Measurements from ENCODE around the gene KRT9.

Gene KRT9

DNA sequence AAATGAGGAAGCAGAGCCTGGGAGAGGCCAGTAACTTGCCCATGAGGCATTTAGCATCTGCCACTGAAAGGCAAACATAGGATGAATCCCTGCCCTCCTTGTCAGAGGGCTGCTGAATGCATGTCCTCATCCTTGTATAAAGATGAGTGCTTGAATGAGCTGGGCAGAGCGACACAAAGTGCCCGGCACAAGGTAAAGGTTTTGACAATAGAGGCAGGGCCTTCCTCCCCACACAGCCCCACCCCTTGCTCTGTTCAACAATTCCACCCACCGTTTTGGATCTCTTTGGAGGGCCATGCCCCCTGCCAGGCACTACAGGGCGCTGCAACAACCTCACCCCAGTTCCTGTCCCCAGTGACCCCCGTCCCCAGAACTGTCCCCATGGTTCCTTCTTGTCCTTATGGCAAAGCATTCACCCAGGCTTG is 42.4 kb downstream of the KRT9 start:
- DNase-seq (ENCODE audit: low read depth) = no peak

DNA sequence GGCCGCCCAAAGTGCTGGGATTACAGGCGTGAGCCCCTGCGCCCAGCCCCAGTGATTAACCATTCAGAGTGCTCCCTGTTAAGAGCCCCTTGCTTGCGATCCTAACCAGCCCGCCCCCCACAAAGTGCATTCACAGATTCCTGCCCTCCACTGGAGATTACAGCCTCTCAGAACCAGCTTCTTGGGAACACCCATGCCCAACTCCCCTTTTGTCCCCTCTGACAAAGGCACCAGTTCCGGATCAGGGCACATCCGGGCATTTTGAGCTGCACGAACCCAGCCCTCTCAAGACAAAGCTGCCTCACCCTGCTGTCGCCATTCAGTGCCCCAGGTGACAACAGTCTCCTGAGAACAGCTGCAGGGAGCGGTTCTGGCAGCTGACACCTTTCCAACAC is 42.9 kb downstream of the KRT9 start:
- DNase-seq (ENCODE audit: low read depth) = no peak

DNA sequence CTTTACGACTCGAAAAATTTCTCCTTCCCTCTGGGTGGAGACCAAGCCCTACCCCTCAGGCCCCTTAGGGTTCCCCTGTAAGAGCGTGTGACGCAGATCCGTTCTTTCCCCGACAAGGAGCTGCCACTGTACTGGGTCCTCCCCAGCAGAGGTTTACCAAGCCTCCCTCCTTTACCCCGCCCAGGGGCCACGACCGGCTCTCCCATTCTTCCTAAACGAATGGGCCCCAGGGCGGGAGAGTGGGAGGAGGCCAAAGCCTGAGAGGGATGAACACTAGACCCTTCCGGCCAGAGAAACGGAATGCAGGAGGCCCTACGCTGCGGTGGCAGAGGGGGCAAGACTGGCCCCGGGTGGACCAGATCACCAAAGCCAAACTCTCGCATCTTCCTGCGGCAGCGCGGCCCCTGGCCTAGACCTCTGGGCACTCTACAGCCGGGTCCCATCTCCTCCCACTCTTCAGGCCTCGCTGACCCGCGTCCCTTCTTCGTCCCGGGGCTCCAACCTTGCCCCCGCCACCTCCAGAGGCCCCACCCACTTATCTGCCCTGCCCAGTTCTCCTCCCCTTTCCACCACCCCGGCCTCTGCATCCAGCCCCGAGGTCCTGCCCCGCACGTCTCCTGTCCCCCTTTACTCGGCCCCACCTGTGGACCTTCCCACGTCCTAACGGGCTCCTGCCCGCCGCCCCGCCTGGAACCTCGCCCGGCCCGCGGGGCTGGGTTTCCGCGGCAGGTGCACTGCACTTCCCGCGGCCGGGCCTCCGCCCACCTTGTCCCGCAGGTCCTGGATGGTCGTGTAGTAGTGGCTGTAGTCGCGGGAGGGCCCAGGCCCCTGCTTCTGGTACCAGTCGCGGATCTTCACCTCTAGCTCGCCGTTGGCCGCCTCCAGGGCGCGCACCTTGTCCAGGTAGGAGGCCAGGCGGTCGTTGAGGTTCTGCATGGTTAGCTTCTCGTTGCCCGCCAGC is 44.5 kb downstream of the KRT9 start:
- DNase-seq (ENCODE audit: low read depth) = no peak

DNA sequence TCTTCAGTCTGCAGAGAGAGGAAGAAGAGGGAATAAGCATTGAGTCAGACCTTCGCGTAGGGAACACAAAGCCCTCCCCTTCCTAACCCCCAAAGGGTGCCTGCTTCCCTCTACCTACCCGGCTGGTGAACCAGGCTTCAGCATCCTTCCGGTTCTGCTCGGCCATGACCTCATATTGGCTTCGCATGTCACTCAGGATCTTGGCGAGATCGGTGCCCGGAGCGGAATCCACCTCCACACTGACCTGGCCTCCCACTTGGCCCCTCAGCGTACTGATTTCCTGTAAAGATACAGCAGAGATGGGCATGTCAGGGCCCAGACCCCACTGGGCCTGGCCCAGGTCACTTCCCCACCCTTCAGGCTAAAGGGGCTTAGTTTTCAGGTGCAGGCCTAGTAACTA is 47.6 kb downstream of the KRT9 start:
- no peak for DNase-seq (ENCODE audit: low read depth)

DNA sequence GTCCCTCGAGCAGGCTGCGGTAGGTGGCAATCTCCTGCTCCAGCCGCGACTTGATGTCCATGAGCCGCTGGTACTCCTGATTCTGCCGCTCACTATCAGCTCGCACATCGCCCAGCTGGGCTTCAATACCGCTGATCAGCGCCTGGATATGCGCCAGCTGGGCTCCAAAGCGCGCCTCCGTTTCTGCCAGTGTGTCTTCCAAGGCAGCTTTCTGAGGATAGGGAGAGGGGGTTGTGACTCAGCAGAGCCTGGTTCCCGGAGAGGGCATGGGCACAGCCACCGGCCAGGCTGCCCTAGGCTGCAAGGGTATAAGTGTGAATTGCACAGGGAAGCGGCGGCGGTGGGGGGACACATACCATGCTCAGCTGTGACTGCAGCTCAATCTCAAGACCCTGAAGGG is 48.1 kb downstream of the KRT9 start:
- no peak for DNase-seq (ENCODE audit: low read depth)

DNA sequence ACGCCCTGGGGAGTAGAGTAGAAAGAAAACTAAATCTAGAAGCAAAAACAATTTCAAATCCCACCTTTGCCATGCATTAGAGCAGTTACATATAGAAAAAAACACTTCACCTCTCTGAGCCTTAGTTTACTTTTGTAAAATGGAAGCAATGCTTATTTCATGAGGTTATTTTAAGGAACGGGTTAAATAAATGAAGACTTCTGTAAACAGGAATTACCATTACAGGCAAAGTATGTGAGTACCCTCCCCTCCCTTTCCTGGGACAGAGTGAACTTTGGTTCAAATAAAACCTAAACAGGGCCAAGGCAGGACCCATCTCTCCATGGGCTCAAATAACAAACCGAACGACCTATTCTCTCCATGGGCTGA is 48.6 kb downstream of the KRT9 start:
- no peak for DNase-seq (ENCODE audit: low read depth)

DNA sequence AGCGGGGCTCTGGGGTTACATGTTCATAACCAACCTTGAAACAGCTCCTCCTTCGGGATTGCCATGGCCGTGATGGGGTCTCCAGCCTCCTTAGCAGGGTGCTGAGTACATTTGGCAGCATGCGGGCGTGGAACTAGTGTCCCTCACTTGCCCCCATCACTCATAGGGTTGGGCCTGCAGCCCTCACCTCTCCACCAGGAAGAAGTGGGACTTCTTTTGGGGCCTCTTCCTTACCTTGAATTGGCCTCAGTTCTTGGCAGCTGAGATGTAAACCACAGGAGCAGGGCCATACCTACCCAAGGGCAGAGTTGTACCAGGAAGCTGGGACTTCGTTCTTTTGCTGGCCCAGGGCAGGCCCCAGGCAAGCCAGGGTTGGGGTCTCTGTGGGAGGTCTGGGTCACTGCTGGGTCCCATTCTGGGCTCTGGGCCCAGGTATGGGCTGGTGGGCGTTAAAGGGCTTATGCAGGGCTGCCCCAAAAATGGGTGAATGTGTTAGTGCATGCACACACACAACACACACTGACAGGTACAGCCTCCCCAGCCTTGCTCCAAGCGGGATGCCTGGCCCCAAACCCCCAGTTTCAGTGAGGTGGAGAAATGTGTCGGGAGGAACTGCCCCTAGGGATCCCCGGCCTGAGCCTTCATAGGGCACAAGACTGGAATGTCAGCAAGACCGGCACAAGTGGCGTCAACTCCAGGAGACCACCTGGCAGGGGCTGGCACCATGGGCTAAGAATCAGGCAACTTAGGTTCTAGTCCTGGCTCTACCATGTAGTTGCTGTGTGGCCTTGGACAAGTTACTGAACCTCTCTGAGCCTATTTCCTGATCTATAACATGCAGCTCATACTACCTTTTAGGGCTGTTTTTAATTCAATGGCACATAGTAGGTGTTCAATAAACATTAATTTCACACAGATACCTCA is 49.3 kb downstream of the KRT9 start:
- no peak for DNase-seq (ENCODE audit: low read depth)

DNA sequence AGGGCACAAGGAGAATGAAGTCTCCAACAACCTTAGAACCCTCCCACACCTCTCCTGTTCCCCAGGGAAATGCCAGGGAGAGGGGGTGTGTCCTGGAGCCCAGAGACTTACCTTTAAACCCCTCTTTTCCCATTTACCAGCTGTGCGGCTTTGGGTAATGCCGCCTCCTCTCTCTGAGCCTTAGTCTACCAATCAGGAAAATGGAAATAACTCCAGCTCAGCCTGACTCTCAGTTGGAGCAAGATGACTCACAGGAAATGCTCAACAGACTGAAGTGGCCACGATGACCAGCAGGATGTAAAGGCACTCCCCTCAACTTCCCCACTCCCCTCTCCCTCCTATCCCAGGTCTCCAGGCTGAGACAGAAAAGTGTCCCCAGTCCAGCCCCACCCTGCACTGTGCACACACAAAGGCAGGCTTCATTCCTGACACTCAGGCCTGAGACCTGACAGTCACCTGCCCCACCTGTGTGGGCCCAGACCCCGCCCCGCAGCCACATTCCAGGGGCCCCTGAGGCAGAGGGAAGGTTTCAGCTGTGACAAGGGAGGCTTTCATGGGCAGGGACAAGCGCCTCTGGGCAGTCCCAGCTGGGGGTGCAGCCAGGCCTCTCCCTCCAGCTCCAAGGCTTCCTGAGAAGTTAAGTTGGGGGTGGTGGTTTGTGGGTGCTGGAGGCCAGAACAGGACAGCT is 50.1 kb downstream of the KRT9 start:
- DNase-seq (ENCODE audit: low read depth) = no peak

DNA sequence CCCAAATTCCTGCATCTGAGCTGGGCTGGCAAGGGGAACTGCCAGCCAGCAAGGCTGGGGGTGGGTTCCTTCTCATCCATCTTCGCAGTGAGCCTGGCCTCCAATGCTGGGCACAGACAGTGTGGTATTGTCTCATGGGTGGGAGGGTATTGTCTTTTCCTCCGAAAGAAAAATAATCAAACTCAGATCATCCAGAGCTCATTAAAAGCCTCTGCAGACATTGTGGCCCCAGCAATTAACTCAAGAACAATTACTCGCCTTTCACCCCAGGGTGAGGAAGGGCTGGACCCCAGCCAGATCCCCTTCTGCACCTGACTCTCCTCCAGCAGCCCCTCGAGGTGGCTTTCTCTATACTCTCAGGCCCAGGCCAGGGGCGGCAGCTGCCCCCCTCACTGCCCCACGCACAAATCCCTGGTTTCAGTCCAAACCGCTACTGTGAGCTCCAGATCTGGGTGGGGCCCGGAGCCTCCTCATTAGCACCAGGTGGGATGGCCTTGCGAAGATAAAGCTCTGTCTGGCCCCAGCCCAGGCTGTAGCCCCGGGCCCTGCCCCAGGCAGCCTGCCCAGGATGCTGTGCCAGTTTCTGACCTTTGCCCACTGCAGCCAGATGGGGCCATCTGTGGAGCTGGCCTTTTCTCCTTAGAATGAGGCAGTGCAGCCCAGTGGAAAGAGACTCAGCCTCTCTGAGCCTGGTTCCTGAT is 50.9 kb downstream of the KRT9 start:
- DNase-seq (ENCODE audit: low read depth) = no peak

DNA sequence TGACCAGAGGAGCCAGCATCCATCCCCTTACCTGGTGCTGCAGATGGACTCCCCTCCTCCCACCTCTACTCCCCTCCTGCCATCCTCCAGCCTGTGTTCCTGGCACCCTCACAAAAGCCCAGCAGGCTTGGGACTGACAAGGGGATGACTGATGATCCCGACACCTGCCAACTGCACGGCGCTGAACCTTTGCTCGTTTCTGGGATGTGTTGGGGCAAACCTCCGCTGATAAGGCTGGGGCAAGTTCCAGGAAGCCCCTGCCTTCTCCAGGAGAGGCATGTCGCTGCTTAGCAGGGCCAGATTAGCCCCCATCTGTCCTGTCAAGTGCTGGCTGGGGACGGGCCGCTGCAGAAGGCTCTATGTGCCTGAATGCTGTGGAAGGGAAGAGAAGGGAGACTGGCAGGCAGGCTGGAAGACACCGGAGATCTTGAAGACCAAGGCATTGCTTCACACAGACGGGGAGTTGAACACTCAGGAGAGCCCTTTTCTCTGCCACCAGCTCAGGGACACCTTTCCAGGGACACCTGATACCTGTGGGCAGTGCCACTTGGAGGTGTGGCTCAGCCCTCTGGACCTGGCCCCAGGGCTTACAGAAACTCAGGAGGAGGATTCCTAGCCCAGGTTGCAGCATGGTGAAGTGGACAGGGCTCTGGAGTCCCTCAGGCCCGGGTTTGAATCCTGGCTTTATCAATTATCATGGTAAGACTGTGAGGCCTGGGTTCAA is 52.2 kb downstream of the KRT9 start:
- DNase-seq (ENCODE audit: low read depth) = no peak

DNA sequence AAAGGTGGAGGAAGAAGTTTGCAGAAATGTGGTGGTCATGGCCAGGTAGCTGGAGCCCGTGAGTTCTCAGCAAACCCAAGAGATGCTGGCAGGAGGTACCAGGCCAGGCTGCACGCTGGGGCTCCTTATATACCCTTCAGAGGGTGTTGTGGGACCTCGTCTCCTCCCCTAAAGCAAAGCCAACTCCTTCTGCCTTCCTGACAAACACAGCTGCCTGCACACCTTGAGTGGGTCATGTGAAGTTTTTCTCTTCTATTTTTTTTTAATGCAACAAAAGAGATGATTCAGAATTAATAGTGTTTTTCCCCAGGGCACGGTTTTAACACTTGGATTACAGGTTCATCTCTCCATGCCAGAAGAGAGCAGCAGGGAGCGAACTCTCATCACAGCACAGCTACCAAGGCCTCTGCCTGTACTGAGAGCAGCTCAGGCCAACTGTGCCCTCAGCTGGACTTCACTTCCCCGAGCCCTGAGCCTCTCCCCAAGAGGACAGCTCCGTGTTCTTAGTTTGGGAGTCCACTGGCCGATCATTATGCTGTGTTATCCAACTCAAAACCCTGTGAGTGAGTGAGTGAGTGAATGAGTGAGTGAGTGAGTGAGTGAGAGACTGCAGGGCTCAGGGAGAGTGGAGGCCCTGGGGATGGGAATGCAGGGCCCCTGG is 52.9 kb downstream of the KRT9 start, which contains the start of gene KRT15:
Gene KRT15, minus strand, starts transcription at position 102 of the 661 bp plus-strand sequence. Its CDS starts 63 bp downstream, at position 39.
- DNase-seq (ENCODE audit: low read depth) = no peak

DNA sequence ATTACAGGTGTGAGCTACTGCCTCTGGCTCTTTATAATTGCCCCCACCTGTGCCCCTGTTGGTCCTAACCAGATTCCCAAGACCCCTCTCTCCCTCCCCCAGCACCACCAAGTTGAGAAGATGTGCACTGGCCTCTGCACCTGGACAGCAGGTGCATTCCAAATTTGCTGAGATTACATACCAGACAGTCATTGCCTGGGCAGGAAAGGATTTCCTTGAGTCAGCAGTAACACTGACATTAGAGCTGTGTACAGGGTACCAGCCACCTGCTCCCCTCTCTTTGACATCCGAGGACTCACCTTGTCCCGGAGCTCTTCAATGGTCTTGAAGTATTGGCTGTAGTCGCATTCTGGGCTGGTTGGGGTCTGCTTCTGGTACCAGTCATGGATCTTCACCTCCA is 53.8 kb downstream of the KRT9 start:
- no peak for DNase-seq (ENCODE audit: low read depth)

DNA sequence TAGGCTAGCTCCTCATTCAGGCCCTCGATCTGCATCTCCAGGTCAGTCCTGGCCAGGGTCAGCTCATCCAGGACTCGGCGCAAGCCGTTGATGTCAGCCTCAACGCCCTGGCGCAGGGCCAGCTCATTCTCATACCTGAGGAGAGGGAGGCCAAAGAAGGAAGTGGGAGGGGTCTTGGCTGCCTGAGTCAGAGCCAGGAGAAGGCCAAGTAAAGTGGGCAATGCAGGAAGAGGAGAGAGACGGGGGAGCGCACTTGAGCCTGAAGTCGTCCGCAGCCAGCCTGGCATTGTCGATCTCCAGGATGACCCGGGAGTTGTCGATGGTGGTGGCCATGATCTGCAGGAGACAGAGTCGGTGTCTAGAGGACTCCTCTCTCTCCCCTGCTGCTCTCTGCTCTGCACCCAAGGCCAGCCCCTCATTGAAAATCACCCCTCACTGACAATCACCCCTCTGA is 55.0 kb downstream of the KRT9 start:
- DNase-seq (ENCODE audit: low read depth) = no peak

DNA sequence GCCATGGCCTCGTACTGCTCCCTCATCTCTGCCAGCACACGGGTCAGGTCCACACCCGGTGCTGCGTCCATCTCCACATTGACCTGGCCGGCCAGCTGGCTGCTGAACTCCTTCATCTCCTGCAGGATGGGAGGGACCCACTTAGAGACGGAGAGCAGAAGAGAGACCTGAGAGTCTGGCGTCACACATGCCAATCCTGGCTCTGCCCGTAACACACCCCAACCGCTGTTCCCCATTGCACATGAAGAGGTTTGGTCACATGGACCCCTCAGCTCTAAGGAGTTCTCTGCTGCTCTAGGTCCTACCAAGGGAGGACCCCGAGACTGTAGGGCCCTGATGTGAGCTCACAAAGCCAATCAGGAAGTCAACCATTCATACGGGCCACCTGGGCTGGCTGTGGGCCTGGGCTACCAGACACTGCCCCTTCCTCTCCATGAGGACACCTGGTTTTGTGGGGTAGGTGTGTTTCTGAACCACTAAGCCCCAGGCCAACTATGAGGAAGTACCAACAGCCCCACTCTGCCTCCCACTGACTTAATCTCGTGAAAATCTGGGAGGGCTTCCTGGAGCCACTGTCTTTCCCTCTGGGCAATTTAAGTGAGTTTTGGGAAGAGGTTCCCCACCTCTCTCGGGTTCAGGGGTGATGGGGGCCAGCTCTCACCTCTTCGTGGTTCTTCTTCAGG is 55.6 kb downstream of the KRT9 start:
- DNase-seq (ENCODE audit: low read depth) = no peak
